GM23338 (cell line): ENCODE results near the gene PLPPR3.

Experiments
- CTCF ChIP-seq, 2 experiments: fragments of 200-600 bp in 1 of 2; sonication (generic) in 1 of 2; conservative IDR thresholded peaks; 2 replicates each; pipeline versions ENCODE4 v1.5.1 to v1.6.1; 2016 to 2017; ENCODE audit warnings: antibody characterized with exemption in 2 of 2, low read depth in 2 of 2, mild to moderate bottlenecking in 2 of 2, moderate library complexity in 1 of 2
- EZH2 ChIP-seq: fragments of 200-600 bp; sonication (generic); IDR thresholded peaks from one replicate; pipeline ENCODE4 v1.8.0; 2017; ENCODE audit warnings: antibody characterized with exemption, mild to moderate bottlenecking, low read depth; ENCODE audit not compliant: unreplicated experiment
- EZH2phosphoT487 ChIP-seq: fragments of 200-600 bp; sonication (generic); IDR thresholded peaks from one replicate; pipeline ENCODE4 v1.8.1; 2018; ENCODE audit warnings: antibody characterized with exemption; ENCODE audit not compliant: unreplicated experiment
- POLR2AphosphoS5 ChIP-seq: IDR thresholded peaks from 2 replicates; pipeline ENCODE4 v1.6.1; 2016; ENCODE audit warnings: antibody characterized with exemption, low read depth
- TF ChIP-seq, protein P1 (sequence below): IDR thresholded peaks from one replicate; pipeline ENCODE4 v1.6.1; 2018; ENCODE audit warnings: antibody characterized with exemption; ENCODE audit not compliant: unreplicated experiment

GRCh38 chr19:795691-796581, 25.8 kb downstream of the PLPPR3 start:
- no peak for TF ChIP-seq CTCF (conservative IDR thresholded peaks at IDR 0.05; ENCODE audit: low read depth in 2 of 2)
- no peak for TF ChIP-seq EZH2phosphoT487
- TF ChIP-seq, protein P1, sequence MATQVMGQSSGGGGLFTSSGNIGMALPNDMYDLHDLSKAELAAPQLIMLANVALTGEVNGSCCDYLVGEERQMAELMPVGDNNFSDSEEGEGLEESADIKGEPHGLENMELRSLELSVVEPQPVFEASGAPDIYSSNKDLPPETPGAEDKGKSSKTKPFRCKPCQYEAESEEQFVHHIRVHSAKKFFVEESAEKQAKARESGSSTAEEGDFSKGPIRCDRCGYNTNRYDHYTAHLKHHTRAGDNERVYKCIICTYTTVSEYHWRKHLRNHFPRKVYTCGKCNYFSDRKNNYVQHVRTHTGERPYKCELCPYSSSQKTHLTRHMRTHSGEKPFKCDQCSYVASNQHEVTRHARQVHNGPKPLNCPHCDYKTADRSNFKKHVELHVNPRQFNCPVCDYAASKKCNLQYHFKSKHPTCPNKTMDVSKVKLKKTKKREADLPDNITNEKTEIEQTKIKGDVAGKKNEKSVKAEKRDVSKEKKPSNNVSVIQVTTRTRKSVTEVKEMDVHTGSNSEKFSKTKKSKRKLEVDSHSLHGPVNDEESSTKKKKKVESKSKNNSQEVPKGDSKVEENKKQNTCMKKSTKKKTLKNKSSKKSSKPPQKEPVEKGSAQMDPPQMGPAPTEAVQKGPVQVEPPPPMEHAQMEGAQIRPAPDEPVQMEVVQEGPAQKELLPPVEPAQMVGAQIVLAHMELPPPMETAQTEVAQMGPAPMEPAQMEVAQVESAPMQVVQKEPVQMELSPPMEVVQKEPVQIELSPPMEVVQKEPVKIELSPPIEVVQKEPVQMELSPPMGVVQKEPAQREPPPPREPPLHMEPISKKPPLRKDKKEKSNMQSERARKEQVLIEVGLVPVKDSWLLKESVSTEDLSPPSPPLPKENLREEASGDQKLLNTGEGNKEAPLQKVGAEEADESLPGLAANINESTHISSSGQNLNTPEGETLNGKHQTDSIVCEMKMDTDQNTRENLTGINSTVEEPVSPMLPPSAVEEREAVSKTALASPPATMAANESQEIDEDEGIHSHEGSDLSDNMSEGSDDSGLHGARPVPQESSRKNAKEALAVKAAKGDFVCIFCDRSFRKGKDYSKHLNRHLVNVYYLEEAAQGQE = no peak
- TF ChIP-seq EZH2 = no peak
- no peak for TF ChIP-seq POLR2AphosphoS5
